ENCODE measurements around the gene CHMP4B.

DNA sequence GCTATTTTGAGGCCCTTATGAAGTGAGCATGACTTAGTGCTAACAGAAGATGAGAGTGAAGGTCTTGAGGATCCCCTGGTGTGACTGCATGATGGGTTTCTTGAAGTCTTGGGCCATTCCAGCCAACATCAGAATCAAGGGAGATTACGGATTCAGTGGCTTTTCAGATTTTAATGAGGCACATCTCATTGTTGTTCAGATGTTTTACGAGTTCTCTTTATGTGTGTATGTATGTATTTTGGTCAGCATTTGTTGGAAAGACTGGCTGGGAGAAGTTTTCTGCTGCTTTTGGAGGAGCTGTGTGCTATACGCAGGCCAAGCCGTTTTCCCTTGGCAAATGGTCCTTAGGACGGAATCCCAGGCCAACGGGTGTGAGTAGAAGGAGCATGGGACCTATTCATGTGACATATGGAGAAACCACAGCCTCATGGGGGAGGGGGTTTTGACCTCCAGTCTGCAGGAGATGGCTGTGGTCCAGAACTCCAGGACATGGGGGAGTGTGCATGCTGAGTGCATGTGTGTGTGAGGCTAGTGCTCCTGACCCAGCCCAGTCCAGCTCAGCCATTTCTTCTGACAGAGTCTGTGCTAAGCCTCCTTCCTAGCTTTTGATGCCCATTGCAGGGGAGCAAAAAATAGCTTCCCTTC, 35.3 kb downstream of the CHMP4B start:
- no peak for TF ChIP-seq CTCF (IDR thresholded peaks at IDR 0.05; ENCODE audit: low read depth, low read length, poor library complexity, severe bottlenecking)
- no peak for TF ChIP-seq EZH2phosphoT487 (IDR thresholded peaks at IDR 0.05; ENCODE audit: borderline replicate concordance, low read length)
